H9 (cell line): ENCODE measurements around the gene ATG13. TPM values are rescaled to one million over a fixed set of nuclear protein-coding genes. Genes with fewer than 3 reads are reported as not detected.

Source experiments
- DNase-seq: peaks from one replicate; pipeline ENCODE4 v3.0.0-alpha.2; 2017
- H2AFZ ChIP-seq: one replicate; pipeline ENCODE4 v1.6.1; 2013; ENCODE audit warnings: mild to moderate bottlenecking, low read length, control low read depth, moderate library complexity
- H2AK5ac ChIP-seq: 2 replicates; pipeline ENCODE4 v1.6.1; 2013; ENCODE audit warnings: low read length, control low read depth, mixed read lengths; ENCODE audit not compliant: insufficient read length
- H2BK120ac ChIP-seq: one replicate; pipeline ENCODE4 v1.6.1; 2013; ENCODE audit warnings: low read depth, mild to moderate bottlenecking, low read length, control low read depth, inconsistent platforms; ENCODE audit not compliant: poor library complexity, severe bottlenecking
- H2BK12ac ChIP-seq: 2 replicates; pipeline ENCODE4 v1.6.1; 2013; ENCODE audit warnings: low read length, control low read depth, mixed read lengths, low read depth; ENCODE audit not compliant: insufficient read length
- H2BK15ac ChIP-seq: 2 replicates; pipeline ENCODE4 v1.6.1; 2013; ENCODE audit warnings: low read depth, low read length, control low read depth
- H2BK20ac ChIP-seq: one replicate; pipeline ENCODE4 v1.6.1; 2013; ENCODE audit warnings: low read depth, mild to moderate bottlenecking, low read length, control low read depth, inconsistent platforms; ENCODE audit not compliant: poor library complexity, severe bottlenecking
- H2BK5ac ChIP-seq: 2 replicates; pipeline ENCODE4 v1.6.1; 2013; ENCODE audit warnings: low read length, control low read depth, mixed read lengths; ENCODE audit not compliant: insufficient read length
- H3K14ac ChIP-seq: 2 replicates; pipeline ENCODE4 v1.6.1; 2013; ENCODE audit warnings: low read length, control low read depth; ENCODE audit not compliant: insufficient read depth
- H3K18ac ChIP-seq: 2 replicates; pipeline ENCODE4 v1.6.1; 2013; ENCODE audit warnings: low read depth, mild to moderate bottlenecking, mixed read lengths, low read length, control low read depth; ENCODE audit not compliant: insufficient read length
- H3K23ac ChIP-seq: 2 replicates; pipeline ENCODE4 v1.6.1; 2013; ENCODE audit warnings: low read length, control low read depth, mixed read lengths, low read depth; ENCODE audit not compliant: insufficient read length
- H3K23me2 ChIP-seq: 2 replicates; pipeline ENCODE4 v1.6.1; 2013; ENCODE audit warnings: low read depth, mild to moderate bottlenecking, mixed read lengths, low read length, control low read depth; ENCODE audit not compliant: insufficient read length, poor library complexity, severe bottlenecking
- H3K27ac ChIP-seq: 2 replicates; pipeline ENCODE4 v1.5.1; 2013; ENCODE audit warnings: low read length, control low read depth, mixed read lengths, low read depth; ENCODE audit not compliant: insufficient read length
- H3K27me3 ChIP-seq: 2 replicates; pipeline ENCODE4 v1.6.1; 2013; ENCODE audit warnings: low read length, control low read depth, inconsistent platforms; ENCODE audit not compliant: insufficient read depth
- H3K4ac ChIP-seq: 2 replicates; pipeline ENCODE4 v1.6.1; 2013; ENCODE audit warnings: low read depth, mild to moderate bottlenecking, control low read depth, inconsistent platforms, low read length, moderate library complexity
- H3K4me1 ChIP-seq: 2 replicates; pipeline ENCODE4 v1.6.1; 2013; ENCODE audit warnings: low read length, control low read depth, inconsistent platforms; ENCODE audit not compliant: insufficient read depth
- H3K4me2 ChIP-seq: 2 replicates; pipeline ENCODE4 v1.6.1; 2013; ENCODE audit warnings: low read length, control low read depth, mixed read lengths; ENCODE audit not compliant: insufficient read length, insufficient read depth
- H3K56ac ChIP-seq: 2 replicates; pipeline ENCODE4 v1.6.1; 2013; ENCODE audit warnings: low read depth, mild to moderate bottlenecking, mixed read lengths, low read length, control low read depth; ENCODE audit not compliant: insufficient read length
- H3K79me1 ChIP-seq: 2 replicates; pipeline ENCODE4 v1.6.1; 2013; ENCODE audit warnings: low read depth, mild to moderate bottlenecking, moderate library complexity, low read length, control low read depth, inconsistent platforms; ENCODE audit not compliant: insufficient read depth, poor library complexity, severe bottlenecking
- H3K79me2 ChIP-seq: 2 replicates; pipeline ENCODE4 v1.6.1; 2013; ENCODE audit warnings: low read length, control low read depth, inconsistent platforms; ENCODE audit not compliant: insufficient read depth
- H3K9ac ChIP-seq: 2 replicates; pipeline ENCODE4 v1.6.1; 2013; ENCODE audit warnings: low read length, control low read depth, mixed read lengths; ENCODE audit not compliant: insufficient read length; ENCODE audit errors: extremely low read depth
- H3K9me3 ChIP-seq: one replicate; pipeline ENCODE4 v1.6.1; 2013; ENCODE audit warnings: low read depth, low read length, inconsistent platforms; ENCODE audit not compliant: control insufficient read depth
- H3T11ph ChIP-seq: one replicate; pipeline ENCODE4 v1.6.1; 2013; ENCODE audit warnings: mild to moderate bottlenecking, low read length, control low read depth, inconsistent platforms
- H4K20me1 ChIP-seq: one replicate; pipeline ENCODE4 v1.6.1; 2013; ENCODE audit not compliant: control insufficient read depth, insufficient read length, insufficient read depth
- H4K5ac ChIP-seq: 2 replicates; pipeline ENCODE4 v1.6.1; 2013; ENCODE audit warnings: low read depth, mild to moderate bottlenecking, mixed read lengths, low read length, control low read depth; ENCODE audit not compliant: insufficient read length
- H4K8ac ChIP-seq: replicated peaks from 2 replicates; pipeline ENCODE4 v1.6.1; 2013; ENCODE audit warnings: low read length, control low read depth, mixed read lengths, low read depth; ENCODE audit not compliant: insufficient read length
- H4K91ac ChIP-seq: 2 replicates; pipeline ENCODE4 v1.6.1; 2013; ENCODE audit warnings: low read depth, mild to moderate bottlenecking, moderate library complexity, mixed read lengths, low read length, control low read depth; ENCODE audit not compliant: insufficient read length
- H3K27ac Mint-ChIP-seq, 3 experiments: 2 replicates in 2 of 3; 3 replicates in 1 of 3; pipeline ENCODE4 v1.8.0; 2020 to 2021; ENCODE audit warnings: mixed read lengths in 3 of 3, mild to moderate bottlenecking in 1 of 3, moderate library complexity in 1 of 3
- H3K27me3 Mint-ChIP-seq: 2 replicates; pipeline ENCODE4 v1.8.0; 2021; ENCODE audit warnings: low read depth, mild to moderate bottlenecking, moderate library complexity, mixed read lengths
- H3K36me3 Mint-ChIP-seq, 3 experiments: 2 replicates in 2 of 3; 3 replicates in 1 of 3; pipeline ENCODE4 v1.8.0; 2020 to 2021; ENCODE audit warnings: low read depth in 3 of 3, mixed read lengths in 3 of 3; ENCODE audit not compliant: insufficient read depth in 1 of 3
- H3K4me1 Mint-ChIP-seq, 2 experiments: 2 replicates each; pipeline ENCODE4 v1.8.0; 2020; ENCODE audit warnings: mixed read lengths in 2 of 2
- H3K4me3 Mint-ChIP-seq, 2 experiments: 2 replicates in 1 of 2; 3 replicates in 1 of 2; pipeline ENCODE4 v1.8.0; 2020 to 2021; ENCODE audit warnings: mild to moderate bottlenecking in 2 of 2, mixed read lengths in 2 of 2, moderate library complexity in 1 of 2
- H3K9me3 Mint-ChIP-seq, 2 experiments: 2 replicates in 1 of 2; 3 replicates in 1 of 2; pipeline ENCODE4 v1.8.0; 2020; ENCODE audit warnings: mild to moderate bottlenecking in 2 of 2, mixed read lengths in 2 of 2, moderate library complexity in 1 of 2
- CTCF ChIP-seq: fragments of 200-600 bp; sonication (generic); conservative IDR thresholded peaks from 3 replicates; pipeline ENCODE4 v1.8.0; 2021; ENCODE audit warnings: antibody characterized with exemption, mild to moderate bottlenecking
- WGBS: extraction: QIAGEN DNeasy Blood & Tissue Kit; methylation state at CpG from one replicate; pipeline ENCODE4 v1.1.7; 2013; ENCODE audit warnings: missing lambda C conversion rate, low lambda C conversion rate, mixed read lengths; ENCODE audit not compliant: insufficient read length; ENCODE audit errors: extremely low coverage; 5-methylcytosine and 5-hydroxymethylcytosine counted together
- total RNA-seq: library from RNA; stranded (reverse); gene quantifications from 2 replicates; pipeline ENCODE4 v1.2.1, GENCODE V29; 2021

The ATG13 gene
- total RNA-seq, 1 experiment from 2014 or later, result 79.1 TPM

DNA sequence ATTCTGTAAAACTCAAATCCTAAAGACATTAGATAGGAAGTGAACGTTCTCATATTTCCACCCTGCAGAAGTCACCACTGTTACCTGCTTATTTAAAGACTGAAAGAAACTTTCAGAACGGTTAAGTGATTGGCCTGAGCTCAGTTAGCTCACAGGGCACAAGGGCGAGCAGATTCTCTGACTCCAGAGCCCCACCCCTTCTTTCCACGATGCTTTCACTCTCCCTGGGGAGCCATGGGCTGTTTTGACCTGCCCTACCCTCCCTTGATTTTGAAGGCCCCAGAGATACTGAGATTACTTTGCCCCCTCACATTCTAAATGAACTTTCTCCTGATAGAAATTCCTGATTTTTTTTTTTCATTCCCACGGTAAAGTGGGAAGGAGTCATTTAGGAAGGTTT is 49.2 kb downstream of the ATG13 start:
- Histone ChIP-seq H3K23ac (no peak overlapping the region), H2AK5ac (no peak overlapping the region), H4K20me1 (no peaks in the 10 kb centered on the region), H3K4ac (no peak overlapping the region), H3K79me2 (no peaks in the 10 kb centered on the region), H3K23me2 (no peaks in the 10 kb centered on the region), H3K27me3 (no peaks in the 10 kb centered on the region), H3K14ac (no peak overlapping the region), H2BK12ac (no peak overlapping the region), H4K91ac (no peak overlapping the region), H3K79me1 (no peaks in the 10 kb centered on the region), H2BK20ac (no peak overlapping the region), H3K4me1 (no peaks in the 10 kb centered on the region), H4K5ac (no peak overlapping the region), H2BK15ac (no peak overlapping the region), H3T11ph (no peak overlapping the region), H3K18ac (no peak overlapping the region), H2BK5ac (no peak overlapping the region), H3K9me3 (no peaks in the 10 kb centered on the region), H3K56ac (no peak overlapping the region), H3K9ac (no peak overlapping the region), H4K8ac (no peak overlapping the region), H2BK120ac (no peak overlapping the region), H2AFZ (no peak overlapping the region), H3K27ac (no peak overlapping the region), H3K4me2 (no peak overlapping the region)
- Mint-ChIP-seq H3K4me1 (no peaks in the 10 kb centered on the region), H3K4me3 (no peak overlapping the region), H3K27me3 (no peaks in the 10 kb centered on the region), H3K9me3 (no peaks in the 10 kb centered on the region), H3K27ac (0 out of 7 replicates have a peak overlapping the region, but pooled peaks of 1 of the 3 experiments have one; percentile 29), H3K36me3 (peaks cover 11 to 75% (median 71%) of the 10 kb centered on the region in 3 experiments; a peak in 6 of 7 replicates)
- DNase-seq, result no peak
- WGBS, result no CpG with 5 or more reads among the region's 5 CpGs
- TF ChIP-seq CTCF, result no peak
